Activated CD8-positive, alpha-beta T cell treated with anti-CD3 and anti-CD28 coated beads, Interleukin-2, amount 10 ng/mL, durations not matched to agents 7 days and 5 days (primary cell): ENCODE measurements around the gene NOTCH1. TPM values are rescaled to one million over a fixed set of nuclear protein-coding genes. Genes with fewer than 3 reads are reported as not detected.

Experiments used
- ATAC-seq: fragments of 150-1000 bp; cut with Tn5 transposase; one replicate; pipeline ENCODE4 v1.10.0; 2021; ENCODE audit warnings: moderate library complexity
- CTCF ChIA-PET: fragments of 350-600 bp; sonication (Branson Sonifier 250); formaldehyde crosslinking; loops from one replicate; lab custom pipeline; 2021; ENCODE audit warnings: antibody characterized with exemption; lab: Charles Lee
- POLR2A ChIA-PET: fragments of 350-600 bp; sonication (Branson Sonifier 250); formaldehyde crosslinking; loops from one replicate; lab custom pipeline; 2021; ENCODE audit warnings: antibody characterized with exemption; lab: Charles Lee
- DNase-seq: peaks from one replicate; pipeline ENCODE4 v3.0.0-alpha.2; 2020
- H3K27ac Mint-ChIP-seq: one replicate; pipeline ENCODE4 v1.8.0; 2021; ENCODE audit warnings: mild to moderate bottlenecking, mixed read lengths
- H3K27me3 Mint-ChIP-seq: one replicate; pipeline ENCODE4 v1.8.0; 2021; ENCODE audit warnings: low read depth, mixed read lengths
- H3K36me3 Mint-ChIP-seq: one replicate; pipeline ENCODE4 v1.8.0; 2021; ENCODE audit warnings: low read depth, mixed read lengths
- H3K4me1 Mint-ChIP-seq: one replicate; pipeline ENCODE4 v1.8.0; 2021; ENCODE audit warnings: low read depth, mixed read lengths
- H3K4me3 Mint-ChIP-seq: one replicate; pipeline ENCODE4 v1.8.0; 2021; ENCODE audit warnings: mild to moderate bottlenecking, mixed read lengths
- H3K9me3 Mint-ChIP-seq: one replicate; pipeline ENCODE4 v1.8.0; 2022; ENCODE audit warnings: mixed read lengths; ENCODE audit not compliant: insufficient read depth
- total RNA-seq, 2 experiments: library from RNA; stranded (reverse); gene quantifications; one replicate each; pipeline ENCODE4 v1.2.3, GENCODE V29; 2021

Gene NOTCH1
- total RNA-seq, 2 experiments from 2014 or later, result 86.6 to 94.1 TPM

DNA sequence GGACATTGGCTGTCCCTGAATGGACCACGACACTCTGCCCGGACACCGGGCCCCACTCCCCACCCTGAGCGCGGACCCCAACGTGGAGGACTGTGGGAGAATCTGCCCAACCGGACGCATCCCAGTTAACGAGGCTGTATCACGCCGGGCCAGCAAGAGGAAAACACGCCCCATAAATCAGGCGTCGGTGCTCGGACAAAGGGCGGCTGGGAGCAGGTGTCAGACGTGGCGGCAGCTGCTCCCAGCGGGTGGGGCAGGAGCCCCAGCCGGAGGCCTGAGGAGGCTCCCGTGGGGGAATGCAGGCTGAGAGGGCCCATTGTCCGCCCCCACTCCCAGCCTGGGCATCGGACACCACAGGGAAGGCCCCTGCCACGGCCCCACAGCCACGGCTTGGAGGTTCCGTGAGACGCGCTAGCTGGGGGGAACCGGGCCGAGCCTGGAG, 19.2 kb downstream of the NOTCH1 start:
- POLR2A ChIA-PET, result interaction anchor here (1.8 kb wide), 1 partner anchor 12 kb away, joined by 7 read pairs; no protein-coding TSS in a partner anchor
- H3K27me3 Mint-ChIP-seq, result no peaks in the 10 kb centered on the region
- ATAC-seq, result no peak
- H3K36me3 Mint-ChIP-seq, result peaks cover 11% of the 10 kb centered on the region
- H3K9me3 Mint-ChIP-seq, result no peaks in the 10 kb centered on the region
- no peak for DNase-seq
- no peak overlapping the region for H3K27ac Mint-ChIP-seq
- H3K4me1 Mint-ChIP-seq, result peaks cover 30% of the 10 kb centered on the region
- CTCF ChIA-PET, result interaction anchor here (0.5 kb wide), 1 partner anchor 13 kb away, joined by 3 read pairs; no protein-coding TSS in a partner anchor
- no peak overlapping the region for H3K4me3 Mint-ChIP-seq

DNA sequence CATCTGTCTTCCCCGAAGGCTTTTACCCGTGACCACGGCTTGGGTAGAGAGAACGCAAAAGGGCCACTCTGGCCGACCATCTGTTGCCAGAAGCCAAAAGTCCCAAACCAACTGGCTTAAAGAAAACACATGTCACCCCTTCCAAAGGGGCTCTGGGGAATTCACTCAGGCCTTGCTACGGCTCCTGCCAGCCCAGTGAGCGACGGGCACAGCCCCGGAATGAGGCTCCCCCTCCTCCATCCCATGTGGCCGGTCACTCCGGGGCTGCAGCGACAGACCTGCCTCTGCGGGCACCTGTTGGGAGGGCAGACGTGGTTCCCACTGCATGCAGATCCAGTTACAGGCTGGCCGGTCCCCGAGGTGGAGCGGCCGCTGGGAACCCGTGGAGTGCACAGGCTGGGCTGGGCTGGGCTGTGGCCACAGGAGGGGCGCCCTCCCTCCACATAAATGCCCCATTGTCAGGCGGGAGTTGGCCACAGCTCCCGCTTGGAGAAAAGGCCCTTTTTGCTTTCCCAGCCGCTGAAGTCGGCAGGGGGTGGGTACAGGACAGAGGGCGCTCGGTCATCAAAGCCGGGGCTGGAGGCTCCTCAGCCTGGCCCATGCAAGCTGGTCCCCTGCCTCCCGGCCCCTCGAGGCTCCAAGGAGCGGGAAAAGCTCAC, 19.9 kb downstream of the NOTCH1 start:
- CTCF ChIA-PET, result interaction anchor here (0.5 kb wide), 1 partner anchor 14 kb away, joined by 3 read pairs; no protein-coding TSS in a partner anchor
- Mint-ChIP-seq H3K4me1 (peaks cover 25% of the 10 kb centered on the region), H3K4me3 (no peak overlapping the region), H3K27ac (no peak overlapping the region), H3K27me3 (no peaks in the 10 kb centered on the region), H3K9me3 (no peaks in the 10 kb centered on the region), H3K36me3 (peaks cover 9% of the 10 kb centered on the region)
- DNase-seq (no peak), ATAC-seq (no peak)
- POLR2A ChIA-PET, result interaction anchor here (1.8 kb wide), 1 partner anchor 12 kb away, joined by 7 read pairs; no protein-coding TSS in a partner anchor

DNA sequence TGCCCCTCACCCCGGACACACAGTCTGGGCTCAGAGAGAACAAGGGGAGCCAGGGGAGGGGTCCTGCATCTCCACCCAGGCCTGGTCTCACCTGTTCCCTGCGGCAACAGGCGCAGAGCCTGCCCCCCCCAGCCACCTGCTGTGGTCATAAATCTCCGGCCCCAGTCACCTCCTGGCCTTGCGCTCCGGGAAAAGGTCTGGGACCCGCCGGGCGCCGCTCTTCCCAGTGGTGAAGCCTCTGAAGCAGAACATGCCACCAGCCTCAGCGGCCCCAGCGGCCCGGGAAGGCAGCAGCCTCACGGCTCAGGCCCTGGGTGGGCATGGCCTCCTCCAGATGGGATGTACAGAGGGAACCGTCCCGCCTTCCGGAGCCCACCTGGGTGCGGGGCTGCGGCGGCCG, 20.6 kb downstream of the NOTCH1 start:
- no peak for ATAC-seq
- Mint-ChIP-seq H3K4me3 (no peak overlapping the region), H3K36me3 (peaks cover 8% of the 10 kb centered on the region), H3K9me3 (no peaks in the 10 kb centered on the region), H3K27me3 (no peaks in the 10 kb centered on the region), H3K27ac (no peak overlapping the region), H3K4me1 (peaks cover 17% of the 10 kb centered on the region)
- no peak for DNase-seq
- ChIA-PET CTCF (no interaction called here), POLR2A (no interaction called here)

DNA sequence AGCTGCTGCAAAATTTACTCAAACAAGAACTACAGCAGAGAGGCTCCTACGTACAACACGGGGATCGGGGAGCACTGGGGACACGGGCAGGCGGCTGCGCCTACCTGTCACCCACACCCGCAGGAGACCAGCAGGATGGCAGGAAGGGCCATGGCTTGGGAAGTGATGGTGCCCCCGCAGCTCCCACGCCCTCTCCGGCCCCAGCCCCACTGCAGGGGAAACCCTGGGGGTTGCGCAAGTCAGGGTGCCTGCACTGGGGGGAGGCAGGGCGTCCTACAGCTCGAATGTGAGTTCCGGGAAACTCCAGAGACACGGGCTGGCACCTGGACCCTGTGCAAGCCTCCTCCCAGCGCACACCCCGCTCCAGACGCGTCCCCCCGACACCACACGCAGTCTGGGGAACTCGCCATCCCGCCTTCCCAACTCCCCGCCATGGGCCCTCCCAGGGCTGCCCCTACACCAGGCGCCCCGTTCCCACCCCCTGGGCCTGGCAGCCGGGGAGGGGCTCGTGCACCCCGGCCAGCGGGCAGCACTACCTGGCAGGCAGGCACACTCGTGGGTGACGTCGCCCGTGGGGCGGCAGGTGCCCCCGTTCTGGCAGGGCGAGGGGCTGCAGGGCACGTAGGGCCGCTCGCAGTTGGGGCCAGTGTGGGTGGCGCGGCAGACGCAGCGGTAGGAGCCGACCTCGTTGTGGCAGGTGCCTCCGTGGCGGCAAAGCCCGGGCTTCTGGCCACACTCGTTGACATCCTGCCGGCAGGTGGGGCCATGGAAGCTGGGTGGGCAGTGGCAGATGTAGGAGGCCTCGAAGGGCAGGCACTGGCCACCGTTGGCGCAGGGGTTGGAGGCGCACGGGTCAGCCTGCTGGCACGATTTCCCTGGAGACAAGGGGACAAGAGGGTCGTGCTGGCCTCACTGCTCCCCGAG, 23.3 kb downstream of the NOTCH1 start:
- Mint-ChIP-seq H3K4me1 (no peaks in the 10 kb centered on the region), H3K9me3 (no peaks in the 10 kb centered on the region), H3K27ac (no peak overlapping the region), H3K4me3 (no peak overlapping the region), H3K36me3 (peaks cover 14% of the 10 kb centered on the region), H3K27me3 (no peaks in the 10 kb centered on the region)
- DNase-seq (no peak), ATAC-seq (no peak)
- POLR2A ChIA-PET, result no interaction called here
- CTCF ChIA-PET, result no interaction called here

DNA sequence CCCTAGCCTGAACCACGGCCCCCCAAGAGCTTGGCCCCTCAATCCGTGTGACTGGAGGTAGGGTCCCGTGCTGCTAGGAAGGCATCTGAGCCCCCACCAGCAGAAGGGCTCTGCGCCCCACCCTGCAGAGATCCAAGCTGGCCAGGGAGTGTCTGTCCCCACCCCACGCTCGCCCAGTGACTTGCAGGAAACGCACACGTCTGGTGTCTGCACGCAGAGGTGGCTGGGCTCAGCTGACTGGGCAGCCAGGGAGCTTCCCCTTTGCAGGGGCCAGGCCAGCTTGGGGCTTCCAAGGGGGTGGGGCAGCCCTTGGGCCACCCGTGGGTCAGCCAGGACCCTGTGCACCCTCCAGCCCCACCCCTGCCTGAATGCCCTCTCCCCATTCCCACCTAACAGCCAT, 24.3 kb downstream of the NOTCH1 start:
- Mint-ChIP-seq H3K27me3 (no peaks in the 10 kb centered on the region), H3K36me3 (peaks cover 16% of the 10 kb centered on the region), H3K27ac (no peak overlapping the region), H3K4me1 (no peaks in the 10 kb centered on the region), H3K9me3 (no peaks in the 10 kb centered on the region), H3K4me3 (no peak overlapping the region)
- CTCF ChIA-PET, result no interaction called here
- DNase-seq (no peak), ATAC-seq (no peak)
- POLR2A ChIA-PET, result no interaction called here

DNA sequence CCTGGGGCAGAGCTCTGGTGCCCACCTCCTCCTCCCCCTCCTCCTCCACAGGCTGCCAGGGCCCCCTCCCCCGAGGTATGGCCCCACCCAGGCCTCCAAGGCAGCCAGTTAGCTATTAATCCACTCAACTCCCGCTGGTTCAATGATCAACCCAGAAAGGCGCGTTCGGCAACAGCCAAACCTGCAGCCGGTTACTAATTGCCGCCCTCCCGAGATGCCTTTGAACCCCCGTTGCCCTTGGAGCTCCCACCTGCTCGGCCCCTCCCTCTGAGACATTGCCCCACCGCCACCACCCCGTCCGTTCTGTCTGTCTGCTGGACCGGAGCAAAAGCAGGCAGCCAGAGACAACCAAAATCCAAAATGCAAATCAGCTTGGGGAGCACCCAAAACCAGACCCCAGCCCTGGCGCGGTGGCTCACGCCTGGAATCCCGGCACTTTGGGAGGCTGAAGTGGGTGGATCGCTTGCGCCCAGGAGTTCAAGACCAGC, 25.8 kb downstream of the NOTCH1 start:
- ATAC-seq (no peak), DNase-seq (no peak)
- Mint-ChIP-seq H3K27me3 (no peaks in the 10 kb centered on the region), H3K27ac (no peak overlapping the region), H3K4me3 (no peak overlapping the region), H3K9me3 (no peaks in the 10 kb centered on the region), H3K36me3 (peaks cover 20% of the 10 kb centered on the region), H3K4me1 (no peaks in the 10 kb centered on the region)
- ChIA-PET POLR2A (interaction anchor here (0.6 to 0.7 kb wide), 2 partner anchors 14 to 80 kb away, joined by 3 to 6 read pairs; no protein-coding TSS in a partner anchor), CTCF (interaction anchor here (0.9 to 1.0 kb wide), 2 partner anchors 10 to 19 kb away, joined by 3 read pairs; no protein-coding TSS in a partner anchor)

DNA sequence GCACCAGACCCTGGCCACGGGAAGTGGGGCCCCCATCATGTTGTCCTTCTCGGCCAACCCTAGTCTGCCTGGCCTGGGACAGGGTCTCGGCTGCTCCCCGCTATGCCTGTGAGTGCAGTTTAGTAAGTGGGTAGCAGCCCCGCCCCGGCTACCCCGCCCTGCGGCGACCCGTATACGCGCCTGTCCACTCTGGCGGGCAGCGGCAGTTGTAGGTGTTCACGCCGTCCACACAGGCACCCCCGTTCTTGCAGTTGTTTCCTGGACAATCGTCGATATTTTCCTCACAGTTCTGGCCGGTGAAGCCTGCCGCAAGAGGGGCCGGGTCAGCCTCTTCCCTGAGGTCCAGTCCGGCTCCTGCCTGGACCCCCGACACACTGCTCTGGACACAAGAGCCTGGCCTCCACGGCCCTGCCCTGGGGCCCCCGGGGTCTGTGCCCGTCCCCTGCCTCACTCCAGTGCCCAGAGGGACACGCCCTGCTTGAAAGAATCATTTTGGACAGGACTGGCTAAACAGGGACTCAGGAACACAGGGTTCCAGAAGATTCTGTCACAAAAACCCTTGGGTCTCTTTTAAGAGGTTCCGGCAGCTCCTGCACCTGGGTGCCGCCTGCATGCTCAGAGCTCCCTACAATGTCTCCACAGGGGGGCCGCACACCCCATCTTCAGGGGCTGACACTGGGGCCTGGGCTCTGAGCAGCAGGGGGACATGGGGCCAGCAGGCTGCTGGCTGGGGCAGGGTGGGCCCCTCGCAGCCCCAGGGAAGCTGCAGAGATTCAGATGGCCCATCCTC, 26.4 kb downstream of the NOTCH1 start:
- POLR2A ChIA-PET, result interaction anchor here (0.6 kb wide), 1 partner anchor 14 kb away, joined by 3 read pairs; no protein-coding TSS in a partner anchor
- DNase-seq, result no peak
- CTCF ChIA-PET, result interaction anchor here (0.9 to 1.0 kb wide), 2 partner anchors 10 to 19 kb away, joined by 3 read pairs; no protein-coding TSS in a partner anchor

DNA sequence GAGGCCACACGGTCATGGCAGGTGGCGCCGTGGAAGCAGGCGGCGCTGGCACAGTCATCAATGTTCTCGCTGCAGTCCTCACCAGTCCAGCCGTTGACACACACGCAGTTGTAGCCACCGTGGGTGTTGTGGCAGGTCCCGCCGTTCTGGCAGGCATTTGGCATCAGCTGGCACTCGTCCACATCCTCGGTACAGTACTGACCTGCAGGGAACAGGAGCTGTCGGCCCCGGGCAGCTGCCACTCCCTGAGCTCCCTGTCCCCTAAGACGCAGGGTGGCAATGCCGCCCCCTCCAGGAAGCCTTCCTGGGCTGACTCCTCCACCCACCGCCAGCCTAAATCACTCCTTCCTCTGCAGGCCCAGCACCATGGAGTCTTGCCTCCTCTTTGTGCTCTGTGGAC, 27.2 kb downstream of the NOTCH1 start:
- ChIA-PET POLR2A (no interaction called here), CTCF (no interaction called here)
- ATAC-seq, result no peak
- no peak for DNase-seq
- Mint-ChIP-seq H3K27ac (no peak overlapping the region), H3K36me3 (peaks cover 22% of the 10 kb centered on the region), H3K4me3 (no peak overlapping the region), H3K9me3 (no peaks in the 10 kb centered on the region), H3K4me1 (no peaks in the 10 kb centered on the region), H3K27me3 (no peaks in the 10 kb centered on the region)

More for the DNA sequence above, 26.4 kb downstream of the NOTCH1 start:
- no peak overlapping the region for H3K27ac Mint-ChIP-seq
- peaks cover 22% of the 10 kb centered on the region for H3K36me3 Mint-ChIP-seq
- H3K27me3 Mint-ChIP-seq, result no peaks in the 10 kb centered on the region
- H3K9me3 Mint-ChIP-seq, result no peaks in the 10 kb centered on the region
- H3K4me1 Mint-ChIP-seq, result no peaks in the 10 kb centered on the region
- no peak overlapping the region for H3K4me3 Mint-ChIP-seq
- ATAC-seq, result no peak

DNA sequence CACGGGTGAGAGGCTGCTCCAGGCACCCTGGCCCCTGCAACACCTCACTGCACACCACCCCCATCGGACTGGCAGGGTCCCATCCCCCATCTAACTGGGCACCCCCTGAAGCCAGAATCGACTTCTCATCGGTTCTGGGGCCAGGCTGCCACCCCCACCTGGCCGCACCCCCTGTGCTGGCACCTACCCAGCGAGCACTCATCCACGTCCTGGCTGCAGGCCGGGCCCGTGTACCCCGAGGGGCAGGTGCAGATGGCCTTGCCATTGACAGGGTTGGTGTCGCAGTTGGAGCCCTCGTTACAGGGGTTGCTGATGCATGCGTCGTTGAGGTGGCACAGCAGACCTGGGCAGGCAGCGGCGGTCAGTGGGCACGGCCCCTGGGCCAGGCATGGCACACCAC, 27.9 kb downstream of the NOTCH1 start:
- no peak for DNase-seq
- Mint-ChIP-seq H3K9me3 (no peaks in the 10 kb centered on the region), H3K36me3 (peaks cover 24% of the 10 kb centered on the region), H3K4me1 (no peaks in the 10 kb centered on the region), H3K27me3 (no peaks in the 10 kb centered on the region), H3K27ac (no peak overlapping the region), H3K4me3 (no peak overlapping the region)
- ChIA-PET CTCF (no interaction called here), POLR2A (no interaction called here)
- ATAC-seq, result no peak

DNA sequence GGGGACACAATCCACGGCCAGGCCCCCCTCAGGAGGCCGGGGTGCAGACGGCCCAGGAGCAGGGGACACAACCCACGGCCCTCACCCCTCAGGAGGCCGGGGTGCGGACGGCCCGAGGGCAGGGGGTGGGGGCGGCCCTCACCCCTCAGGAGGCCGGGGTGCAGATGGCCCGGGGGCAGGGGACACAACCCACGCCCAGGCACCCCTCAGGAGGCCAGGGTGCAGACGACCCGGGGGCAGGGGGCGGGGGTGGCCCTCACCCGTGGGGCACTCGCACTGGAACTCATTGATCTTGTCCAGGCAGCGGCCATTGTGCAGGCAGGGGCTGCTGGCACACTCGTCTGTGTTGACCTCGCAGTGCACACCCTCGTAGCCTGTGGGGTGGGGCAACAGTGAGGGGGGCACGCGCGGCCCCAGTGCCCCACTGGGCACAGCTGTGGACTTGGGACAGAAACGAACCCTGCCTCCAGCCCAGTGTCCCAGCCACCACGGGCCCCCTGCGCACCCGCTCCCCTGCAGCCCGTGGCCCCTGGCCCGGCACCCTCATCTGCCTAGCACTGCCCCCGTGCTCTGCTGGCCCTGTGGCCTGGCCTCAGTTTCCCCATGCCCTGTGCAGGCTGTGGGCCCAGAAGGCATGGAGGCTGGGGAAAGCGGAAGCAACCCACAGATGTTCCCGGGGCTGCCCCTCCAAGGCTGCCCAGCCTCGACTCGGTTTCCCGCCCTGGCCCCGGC, 28.7 kb downstream of the NOTCH1 start:
- H3K27me3 Mint-ChIP-seq, result no peaks in the 10 kb centered on the region
- no peaks in the 10 kb centered on the region for H3K9me3 Mint-ChIP-seq
- ChIA-PET POLR2A (interaction anchor here (0.6 kb wide), 1 partner anchor 475 kb away, joined by 4 read pairs; no protein-coding TSS in a partner anchor), CTCF (no interaction called here)
- no peak overlapping the region for H3K27ac Mint-ChIP-seq
- no peak for ATAC-seq
- H3K36me3 Mint-ChIP-seq, result peaks cover 25% of the 10 kb centered on the region
- no peaks in the 10 kb centered on the region for H3K4me1 Mint-ChIP-seq
- no peak for DNase-seq
- H3K4me3 Mint-ChIP-seq, result no peak overlapping the region
